Neural progenitor cell (in vitro differentiated cells): ENCODE measurements around the gene HYCC2.

Experiments used
- EZH2 ChIP-seq: fragments of 200-600 bp; sonication (generic); IDR thresholded peaks from 2 replicates; pipeline ENCODE4 v1.6.1; 2017; ENCODE audit warnings: antibody characterized with exemption, mild to moderate bottlenecking, moderate library complexity
- TF ChIP-seq, protein P1 (sequence below): fragments of 200-600 bp; sonication (generic); IDR thresholded peaks from 2 replicates; pipeline ENCODE4 v1.5.1; 2017; ENCODE audit warnings: antibody characterized with exemption, mild to moderate bottlenecking

DNA sequence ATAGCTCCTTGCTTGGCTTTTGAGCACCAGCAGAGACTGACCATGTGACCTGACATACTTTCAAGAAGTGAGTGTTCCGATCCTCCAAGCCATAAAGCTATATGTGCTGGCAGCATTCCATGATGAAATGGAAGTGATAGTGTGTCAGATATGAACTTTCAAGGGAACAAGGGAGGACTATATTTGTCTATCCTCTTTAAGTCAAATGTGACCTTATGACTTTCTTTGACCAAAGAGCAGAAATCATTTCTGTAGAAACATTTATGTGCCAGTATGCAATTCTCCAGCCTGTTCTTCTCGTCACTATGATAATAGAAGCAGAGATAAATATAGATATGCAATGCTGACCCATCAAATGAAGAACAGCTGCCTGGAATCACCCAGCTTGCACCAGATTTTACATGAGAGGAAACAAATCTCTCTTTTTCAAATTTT, 14.4 kb downstream of the HYCC2 start:
- TF ChIP-seq, protein P1, sequence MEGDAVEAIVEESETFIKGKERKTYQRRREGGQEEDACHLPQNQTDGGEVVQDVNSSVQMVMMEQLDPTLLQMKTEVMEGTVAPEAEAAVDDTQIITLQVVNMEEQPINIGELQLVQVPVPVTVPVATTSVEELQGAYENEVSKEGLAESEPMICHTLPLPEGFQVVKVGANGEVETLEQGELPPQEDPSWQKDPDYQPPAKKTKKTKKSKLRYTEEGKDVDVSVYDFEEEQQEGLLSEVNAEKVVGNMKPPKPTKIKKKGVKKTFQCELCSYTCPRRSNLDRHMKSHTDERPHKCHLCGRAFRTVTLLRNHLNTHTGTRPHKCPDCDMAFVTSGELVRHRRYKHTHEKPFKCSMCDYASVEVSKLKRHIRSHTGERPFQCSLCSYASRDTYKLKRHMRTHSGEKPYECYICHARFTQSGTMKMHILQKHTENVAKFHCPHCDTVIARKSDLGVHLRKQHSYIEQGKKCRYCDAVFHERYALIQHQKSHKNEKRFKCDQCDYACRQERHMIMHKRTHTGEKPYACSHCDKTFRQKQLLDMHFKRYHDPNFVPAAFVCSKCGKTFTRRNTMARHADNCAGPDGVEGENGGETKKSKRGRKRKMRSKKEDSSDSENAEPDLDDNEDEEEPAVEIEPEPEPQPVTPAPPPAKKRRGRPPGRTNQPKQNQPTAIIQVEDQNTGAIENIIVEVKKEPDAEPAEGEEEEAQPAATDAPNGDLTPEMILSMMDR = no peak
- no peak for TF ChIP-seq EZH2
